ENCODE measurements around the gene KIF5B.
"Not testable (repeated sequence)": the region's sequence is repeated elsewhere in the genome, so short reads cannot be mapped to it uniquely, and the experiment has no call there.

The KIF5B gene

GRCh38 chr10:32070645-32071044 is 14.4 kb upstream of the KIF5B start:
- DNase-seq (ENCODE audit: low spot score) = no peak
- TF ChIP-seq CTCF (IDR thresholded peaks at IDR 0.05; ENCODE audit: extremely low read depth, missing control alignments) = no peak

GRCh38 chr10:32068569-32068968 is 12.3 kb upstream of the KIF5B start:
- no peak for TF ChIP-seq CTCF (IDR thresholded peaks at IDR 0.05; ENCODE audit: extremely low read depth, missing control alignments)
- DNase-seq (ENCODE audit: low spot score) = no peak

GRCh38 chr10:32067931-32068330 is 11.7 kb upstream of the KIF5B start:
- DNase-seq (ENCODE audit: low spot score) = not testable (repeated sequence)

- no peak for DNase-seq (ENCODE audit: low spot score)
- TF ChIP-seq CTCF (IDR thresholded peaks at IDR 0.05; ENCODE audit: extremely low read depth, missing control alignments) = no peak
Measured at GRCh38 chr10:32065856-32066255, 9.6 kb upstream of the KIF5B start.

- no peak for TF ChIP-seq CTCF (IDR thresholded peaks at IDR 0.05; ENCODE audit: extremely low read depth, missing control alignments)
Measured at GRCh38 chr10:32061440-32061839, 5.2 kb upstream of the KIF5B start.

GRCh38 chr10:32060347-32060746 is 4.1 kb upstream of the KIF5B start:
- DNase-seq (ENCODE audit: low spot score) = no peak
- no peak for TF ChIP-seq CTCF (IDR thresholded peaks at IDR 0.05; ENCODE audit: extremely low read depth, missing control alignments)

More at GRCh38 chr10:32061440-32061839, 5.2 kb upstream of the KIF5B start:
- no peak for DNase-seq (ENCODE audit: low spot score)

GRCh38 chr10:32059472-32059871 is 3.2 kb upstream of the KIF5B start:
- no peak for TF ChIP-seq CTCF (IDR thresholded peaks at IDR 0.05; ENCODE audit: extremely low read depth, missing control alignments)
- DNase-seq (ENCODE audit: low spot score) = no peak

- no peak for TF ChIP-seq CTCF (IDR thresholded peaks at IDR 0.05; ENCODE audit: extremely low read depth, missing control alignments)
- DNase-seq (ENCODE audit: low spot score) = no peak
Measured at GRCh38 chr10:32057036-32057372, 779 bp upstream of the KIF5B start.

Data from GM20000 (cell line).